ENCODE results near the gene ARHGEF17. TPM values are rescaled to one million over a fixed set of nuclear protein-coding genes. Genes with fewer than 3 reads are reported as not detected.

ARHGEF17 gene
- polyA plus RNA-seq, 4 donors: 68.5 to 110 (median 81.9) TPM

DNA sequence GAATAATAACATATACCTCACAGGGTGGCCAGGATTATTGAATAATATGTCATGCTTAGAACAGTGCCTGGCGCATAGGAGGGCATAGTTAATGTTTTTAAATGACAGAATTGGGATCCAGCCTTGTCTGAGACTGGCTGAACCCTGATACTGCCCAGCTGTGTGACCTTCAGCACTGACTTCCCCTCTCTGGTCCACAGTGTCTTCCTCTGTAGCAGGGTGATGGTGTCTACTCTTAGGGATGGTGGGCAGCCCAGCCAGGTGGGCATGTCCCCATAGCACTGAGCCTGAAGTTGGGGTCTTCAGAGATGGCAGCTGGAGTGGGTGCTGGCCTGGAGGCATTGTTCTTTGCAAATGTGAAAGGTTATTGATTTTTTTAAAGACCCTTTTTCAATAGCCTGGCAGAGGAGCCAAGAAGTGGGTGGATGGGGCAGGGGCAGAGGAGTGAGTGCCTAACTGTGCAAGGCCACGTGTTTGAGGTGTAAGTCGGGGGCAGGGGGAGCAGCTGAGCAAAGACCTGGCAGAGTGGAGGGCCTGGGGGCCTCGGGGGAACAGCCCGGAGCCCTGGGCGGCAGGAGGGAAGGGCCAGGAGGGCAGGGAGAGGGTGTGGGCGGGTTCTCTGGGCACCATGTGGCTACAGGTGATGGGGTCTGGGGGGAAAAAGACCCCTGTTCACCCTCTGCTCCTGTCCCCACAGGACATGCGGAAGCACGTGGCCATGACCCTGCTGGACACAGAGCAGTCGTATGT, 38.3 kb downstream of the ARHGEF17 start:
- DNase-seq (ENCODE audit: low read depth in 4 of 4, low spot score in 3 of 4): no peak

DNA sequence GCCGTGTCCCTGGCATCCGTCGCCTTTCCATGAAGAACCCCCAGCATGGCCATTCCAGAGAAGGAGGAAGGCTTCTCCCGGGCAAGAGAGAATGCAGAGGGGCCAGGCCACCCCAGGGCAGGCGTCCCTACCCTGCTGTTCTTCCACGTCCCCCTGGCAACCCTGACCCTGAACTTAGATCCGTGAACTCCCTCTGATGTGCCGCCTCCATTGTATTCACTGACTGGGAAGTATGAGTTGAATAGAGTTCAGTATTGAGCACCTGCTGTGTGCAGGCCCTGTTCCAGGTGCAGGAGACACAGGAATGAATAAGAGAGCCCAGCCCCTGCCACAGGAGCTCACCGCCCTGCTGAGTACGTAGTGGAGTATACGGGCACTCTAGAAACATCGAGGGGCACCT, 39.0 kb downstream of the ARHGEF17 start:
- no peak for DNase-seq (ENCODE audit: low read depth in 4 of 4, low spot score in 3 of 4)

DNA sequence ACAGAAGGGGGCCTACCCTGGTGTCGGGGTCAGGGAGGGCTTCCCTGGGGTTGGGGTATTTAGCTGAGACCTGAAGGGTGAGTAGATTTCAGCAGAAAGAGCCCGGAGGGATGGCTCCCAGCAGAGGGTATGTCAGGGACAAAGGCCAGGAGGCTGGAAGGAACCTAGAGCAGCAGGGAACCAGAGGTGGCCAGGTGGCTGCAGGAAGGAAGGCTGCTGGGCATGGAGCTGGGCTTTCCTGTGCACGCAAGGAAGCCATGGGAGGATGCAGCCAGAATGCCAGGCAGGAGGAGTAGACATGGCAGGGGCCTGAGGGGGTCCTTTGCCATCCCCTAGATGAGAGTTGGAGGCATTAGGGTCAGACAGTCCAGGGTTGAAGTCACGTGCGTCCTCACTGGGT, 40.8 kb downstream of the ARHGEF17 start:
- no peak for DNase-seq (ENCODE audit: low read depth in 4 of 4, low spot score in 3 of 4)

DNA sequence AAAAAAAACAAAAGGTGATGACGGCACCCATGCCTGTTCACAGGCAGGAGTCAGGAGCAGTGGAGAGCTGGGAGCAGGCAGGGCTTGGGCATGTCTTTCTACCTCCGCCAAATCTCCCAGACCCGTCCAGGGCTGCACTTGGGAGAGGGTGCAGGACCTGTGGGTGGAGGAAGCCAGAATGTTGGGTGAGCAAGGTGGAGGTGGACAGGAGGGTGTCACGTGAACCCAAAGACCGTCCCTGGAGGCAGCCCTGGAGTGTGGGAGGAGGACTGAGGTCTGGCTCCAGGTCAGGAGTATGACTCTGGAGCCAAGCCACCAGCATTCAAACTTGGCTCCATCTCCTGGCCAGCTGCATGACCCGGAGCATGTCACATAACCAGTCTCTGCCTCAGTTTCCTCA, 41.6 kb downstream of the ARHGEF17 start:
- DNase-seq (ENCODE audit: low read depth in 4 of 4, low spot score in 3 of 4): no peak

DNA sequence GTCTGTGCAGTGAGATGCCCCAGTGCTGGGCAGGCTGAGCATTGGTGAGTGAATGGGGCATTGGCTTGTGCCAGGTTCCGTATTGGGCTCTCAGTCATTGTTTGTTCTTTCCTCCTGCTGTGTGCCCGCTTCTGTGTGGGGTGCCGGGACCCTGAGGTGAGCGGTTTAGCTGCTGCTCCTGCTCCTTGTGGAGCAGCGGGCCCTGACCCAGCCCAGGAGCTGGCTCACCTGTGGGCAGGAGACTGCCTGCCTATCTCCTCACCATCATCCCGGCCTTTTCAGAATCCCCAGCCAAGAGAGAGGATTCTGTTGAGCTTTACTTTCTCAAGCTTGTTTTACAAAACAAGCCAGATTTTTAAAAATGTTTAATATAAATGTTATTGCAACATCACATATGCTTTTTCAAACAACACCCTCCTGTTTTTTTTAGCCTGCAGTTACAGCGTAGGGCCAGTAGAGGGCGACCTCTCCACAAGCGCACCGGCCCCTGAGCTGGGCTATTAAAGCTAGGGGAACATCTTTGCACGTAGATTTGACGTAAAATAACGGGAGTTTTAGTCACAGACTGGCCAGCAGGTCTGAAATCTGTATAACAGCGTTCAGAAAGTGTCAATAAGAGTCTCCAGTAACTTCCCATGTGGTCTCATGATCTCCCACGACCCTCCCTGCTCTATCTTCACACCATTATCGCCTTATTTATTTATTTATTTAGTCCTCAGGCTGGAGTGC, 43.0 kb downstream of the ARHGEF17 start:
- DNase-seq (ENCODE audit: low read depth in 4 of 4, low spot score in 3 of 4): no peak

DNA sequence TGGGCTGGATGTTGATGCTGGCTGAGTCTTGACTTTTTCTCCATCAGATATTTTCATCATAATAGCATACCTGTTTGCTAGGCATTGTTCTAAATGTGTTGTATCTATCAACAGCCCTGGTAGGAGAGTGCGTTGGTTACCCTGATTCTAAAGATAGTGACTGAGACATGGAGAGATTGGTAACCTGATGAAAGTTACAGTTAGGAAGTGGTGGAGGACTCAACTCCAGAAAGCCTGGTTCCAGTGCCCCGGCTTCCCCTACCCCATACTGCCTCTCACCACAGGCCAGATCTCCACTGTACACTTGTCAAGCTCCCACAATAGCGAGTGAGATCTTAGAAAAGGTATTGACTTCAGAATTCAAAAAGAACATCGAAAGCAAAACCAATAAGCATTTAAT, 45.3 kb downstream of the ARHGEF17 start:
- no peak for DNase-seq (ENCODE audit: low read depth in 4 of 4, low spot score in 3 of 4)

DNA sequence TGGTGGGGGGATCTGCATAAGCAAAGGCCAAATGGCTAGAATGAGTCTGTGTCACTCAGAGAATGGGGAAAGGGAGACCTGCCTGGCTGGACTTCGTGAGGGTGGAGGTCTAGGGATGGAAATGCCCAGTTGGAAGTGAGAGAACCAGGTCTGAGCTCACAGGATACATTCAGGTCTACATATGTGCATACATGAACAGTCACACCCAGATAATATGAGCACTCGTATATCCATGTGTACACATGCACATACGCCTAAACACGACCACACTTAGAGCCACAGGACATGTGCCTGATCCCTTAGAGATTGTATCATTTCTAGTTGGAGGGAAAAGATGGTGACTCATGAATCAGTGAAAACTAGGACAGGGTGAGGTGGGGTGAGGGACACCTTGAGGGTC, 47.0 kb downstream of the ARHGEF17 start:
- DNase-seq (ENCODE audit: low read depth in 4 of 4, low spot score in 3 of 4): no peak

DNA sequence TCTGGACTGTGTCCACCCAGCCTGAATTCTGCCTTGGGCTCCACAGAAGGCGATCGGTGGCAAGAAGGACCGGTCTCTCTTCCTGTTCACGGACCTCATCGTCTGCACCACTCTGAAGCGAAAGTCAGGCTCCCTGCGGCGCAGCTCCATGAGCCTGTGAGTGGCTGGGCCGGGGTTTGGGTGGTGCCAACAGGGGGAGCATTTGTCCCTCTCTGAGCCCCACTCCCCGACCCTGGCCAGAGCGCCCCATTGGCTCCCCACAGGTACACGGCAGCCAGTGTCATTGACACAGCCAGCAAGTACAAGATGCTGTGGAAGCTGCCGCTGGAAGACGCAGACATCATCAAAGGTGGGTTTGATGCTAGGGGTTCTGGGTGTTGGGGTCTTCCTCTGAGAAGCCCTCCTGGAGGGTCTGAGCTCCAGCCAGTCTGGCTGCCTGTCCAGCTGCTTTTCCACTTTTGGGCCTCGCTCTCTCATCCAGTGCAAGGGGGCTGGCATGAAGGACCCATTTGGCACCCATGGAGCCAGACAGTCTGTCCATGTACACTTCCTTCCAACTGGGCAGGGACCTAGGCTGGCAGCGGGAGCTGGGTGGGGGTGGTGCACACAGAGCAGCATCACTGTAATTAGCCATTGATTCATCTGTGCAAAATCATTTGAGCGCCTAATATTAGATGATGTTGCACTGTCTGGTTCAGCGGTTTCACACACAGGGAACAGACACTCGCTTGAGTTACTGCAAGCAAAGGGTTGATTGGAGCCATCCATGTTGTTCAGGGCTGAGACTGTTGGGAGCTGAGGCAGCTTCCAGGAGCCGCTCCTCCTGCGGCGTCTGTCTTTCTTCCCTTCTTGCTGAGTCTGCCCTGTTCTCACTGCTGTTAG, 49.1 kb downstream of the ARHGEF17 start:
- no peak for DNase-seq (ENCODE audit: low read depth in 4 of 4, low spot score in 3 of 4)

DNA sequence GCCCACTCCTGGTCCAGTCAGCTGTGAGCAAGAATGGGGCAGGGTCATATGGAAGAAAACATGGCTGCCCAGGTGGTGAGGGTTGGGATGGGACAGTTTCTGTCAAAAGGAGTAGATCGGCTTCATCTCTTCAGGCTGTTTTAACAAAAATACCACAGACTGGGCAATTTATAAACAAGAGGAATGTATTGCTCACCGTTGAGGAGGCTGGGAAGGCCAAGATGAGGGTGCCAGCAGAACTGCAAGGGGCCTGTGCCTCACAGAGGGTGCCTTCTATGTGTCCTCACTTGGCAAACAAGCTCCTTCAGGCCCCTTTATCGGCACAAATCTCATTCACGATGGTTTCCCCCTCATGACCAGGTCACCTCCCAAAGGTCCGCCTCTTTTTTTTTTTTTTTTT, 50.0 kb downstream of the ARHGEF17 start:
- DNase-seq (ENCODE audit: low read depth in 4 of 4, low spot score in 3 of 4): no peak

DNA sequence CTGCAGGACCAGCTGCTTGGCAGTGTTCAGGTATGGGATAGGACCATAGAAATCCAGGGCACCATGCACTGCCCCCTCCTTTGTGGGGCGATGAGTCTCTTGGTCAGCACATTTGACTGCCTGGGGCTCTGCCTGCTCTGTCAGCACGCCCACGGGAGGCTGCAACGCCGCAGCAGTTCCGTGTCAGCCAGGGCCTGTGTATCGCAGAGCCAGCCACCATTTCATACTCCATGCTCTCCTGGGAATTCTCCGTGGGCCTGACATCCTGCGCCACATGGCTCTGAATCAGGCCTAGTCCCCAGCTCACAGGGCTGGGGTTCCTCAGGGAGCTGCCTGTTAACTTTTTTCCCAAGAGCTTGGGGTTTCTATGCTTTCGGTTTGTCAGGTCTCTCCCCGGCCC, 51.3 kb downstream of the ARHGEF17 start:
- no peak for DNase-seq (ENCODE audit: low read depth in 4 of 4, low spot score in 3 of 4)

DNA sequence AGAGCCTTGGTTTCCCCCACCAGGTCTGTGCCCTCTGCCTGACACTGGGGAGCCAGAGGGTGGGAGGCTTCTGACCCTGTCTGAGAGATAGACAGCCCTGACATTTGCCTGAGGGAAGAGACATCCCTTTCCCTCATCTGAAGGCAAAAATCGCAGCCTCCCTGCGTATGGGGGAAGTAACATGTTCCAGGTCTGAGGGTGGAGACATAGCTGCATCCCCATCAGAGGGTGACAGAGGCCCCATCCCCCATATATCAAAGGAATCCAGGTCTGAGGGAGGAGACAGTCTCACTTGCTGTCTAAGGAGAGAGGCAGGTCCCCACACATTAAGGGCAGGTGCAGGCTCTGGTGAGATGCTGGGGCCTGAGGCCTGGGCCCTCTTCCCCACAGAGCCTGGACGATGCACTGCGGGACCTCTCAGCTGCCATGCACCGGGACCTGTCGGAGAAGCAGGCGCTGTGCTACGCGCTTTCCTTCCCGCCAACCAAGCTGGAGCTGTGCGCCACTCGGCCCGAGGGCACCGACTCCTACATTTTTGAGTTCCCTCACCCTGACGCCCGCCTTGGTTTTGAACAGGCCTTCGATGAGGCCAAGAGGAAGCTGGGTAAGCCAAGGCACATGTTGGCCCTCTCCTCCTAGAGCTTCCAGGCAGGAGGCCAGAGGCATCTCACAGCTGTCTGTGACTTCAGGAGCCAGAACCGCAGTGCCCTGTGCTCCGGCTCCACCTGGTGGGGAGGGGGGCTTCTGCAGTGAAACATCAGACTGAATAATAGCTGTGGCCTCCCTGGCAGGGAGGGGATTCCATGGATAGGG, 52.1 kb downstream of the ARHGEF17 start:
- no peak for DNase-seq (ENCODE audit: low read depth in 4 of 4, low spot score in 3 of 4)

DNA sequence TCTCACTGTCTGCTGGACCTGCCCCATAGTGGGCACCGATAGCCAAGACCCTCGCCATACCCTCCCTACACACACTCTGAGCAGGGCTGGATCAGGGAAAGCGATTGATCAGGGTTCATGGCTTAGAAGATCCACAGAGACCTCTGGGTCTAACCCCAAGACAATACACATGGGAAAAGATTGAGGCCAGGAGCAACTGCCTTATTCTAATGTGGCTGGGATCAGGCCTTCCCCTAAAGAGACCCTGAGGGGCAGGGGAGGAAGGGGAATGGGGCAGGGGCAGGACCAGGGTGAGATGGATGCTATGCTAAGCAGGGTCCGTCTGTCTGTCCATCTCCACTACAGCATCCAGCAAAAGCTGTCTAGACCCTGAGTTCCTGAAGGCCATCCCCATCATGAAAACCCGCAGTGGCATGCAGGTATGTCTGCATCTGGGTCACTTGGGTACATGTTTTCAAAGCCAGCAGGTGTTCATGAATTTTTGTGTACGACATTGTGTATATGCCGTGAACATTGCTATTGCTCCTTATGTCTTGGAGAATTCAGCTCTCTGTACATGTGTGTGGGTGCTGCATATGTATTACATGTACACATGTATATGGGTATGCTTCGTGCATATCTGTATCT, 52.8 kb downstream of the ARHGEF17 start:
- DNase-seq (ENCODE audit: low read depth in 4 of 4, low spot score in 3 of 4): no peak

DNA sequence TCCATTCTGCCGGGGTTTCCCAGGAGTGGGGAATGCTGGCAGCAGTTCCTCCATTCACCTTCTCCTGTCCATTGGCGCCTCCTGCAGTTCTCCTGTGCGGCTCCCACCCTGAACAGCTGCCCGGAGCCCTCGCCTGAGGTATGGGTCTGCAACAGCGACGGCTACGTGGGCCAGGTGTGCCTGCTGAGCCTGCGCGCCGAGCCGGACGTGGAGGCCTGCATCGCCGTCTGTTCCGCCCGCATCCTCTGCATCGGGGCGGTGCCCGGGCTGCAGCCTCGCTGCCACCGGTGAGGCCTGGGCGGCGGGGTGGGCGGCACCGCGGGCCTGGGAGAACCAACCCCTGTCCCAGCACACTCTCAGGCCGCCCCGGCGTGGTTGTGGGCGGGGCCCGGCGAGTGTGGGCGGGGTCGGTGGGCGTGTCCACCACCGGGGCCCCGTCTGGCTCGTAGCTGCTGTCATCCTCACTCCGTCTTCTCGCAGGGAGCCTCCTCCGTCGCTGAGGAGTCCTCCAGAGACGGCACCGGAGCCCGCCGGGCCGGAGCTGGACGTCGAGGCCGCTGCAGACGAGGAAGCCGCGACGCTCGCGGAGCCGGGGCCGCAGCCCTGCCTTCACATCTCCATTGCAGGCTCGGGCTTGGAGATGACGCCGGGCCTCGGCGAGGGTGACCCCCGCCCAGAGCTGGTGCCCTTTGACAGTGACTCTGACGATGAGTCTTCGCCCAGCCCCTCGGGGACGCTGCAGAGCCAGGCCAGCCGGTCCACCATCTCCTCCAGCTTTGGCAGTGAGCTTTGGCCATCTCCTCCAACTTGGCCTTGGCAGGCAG, 54.1 kb downstream of the ARHGEF17 start:
- no peak for DNase-seq (ENCODE audit: low read depth in 4 of 4, low spot score in 3 of 4)

DNA sequence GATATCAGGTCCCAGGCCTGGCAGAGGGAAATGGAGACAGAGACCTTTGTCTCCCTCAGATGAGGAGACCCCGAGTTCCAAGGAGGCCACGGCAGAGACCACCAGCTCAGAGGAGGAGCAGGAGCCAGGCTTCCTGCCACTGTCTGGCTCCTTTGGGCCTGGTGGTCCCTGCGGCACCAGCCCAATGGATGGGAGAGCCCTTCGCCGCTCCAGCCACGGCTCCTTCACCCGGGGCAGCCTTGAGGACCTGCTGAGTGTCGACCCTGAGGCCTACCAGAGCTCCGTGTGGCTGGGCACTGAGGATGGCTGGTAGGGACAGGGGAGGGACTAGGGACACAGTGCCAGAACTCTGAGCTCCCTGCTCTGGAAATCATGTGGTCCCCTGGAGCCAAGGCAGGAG, 55.1 kb downstream of the ARHGEF17 start:
- DNase-seq (ENCODE audit: low read depth in 4 of 4, low spot score in 3 of 4): no peak

DNA sequence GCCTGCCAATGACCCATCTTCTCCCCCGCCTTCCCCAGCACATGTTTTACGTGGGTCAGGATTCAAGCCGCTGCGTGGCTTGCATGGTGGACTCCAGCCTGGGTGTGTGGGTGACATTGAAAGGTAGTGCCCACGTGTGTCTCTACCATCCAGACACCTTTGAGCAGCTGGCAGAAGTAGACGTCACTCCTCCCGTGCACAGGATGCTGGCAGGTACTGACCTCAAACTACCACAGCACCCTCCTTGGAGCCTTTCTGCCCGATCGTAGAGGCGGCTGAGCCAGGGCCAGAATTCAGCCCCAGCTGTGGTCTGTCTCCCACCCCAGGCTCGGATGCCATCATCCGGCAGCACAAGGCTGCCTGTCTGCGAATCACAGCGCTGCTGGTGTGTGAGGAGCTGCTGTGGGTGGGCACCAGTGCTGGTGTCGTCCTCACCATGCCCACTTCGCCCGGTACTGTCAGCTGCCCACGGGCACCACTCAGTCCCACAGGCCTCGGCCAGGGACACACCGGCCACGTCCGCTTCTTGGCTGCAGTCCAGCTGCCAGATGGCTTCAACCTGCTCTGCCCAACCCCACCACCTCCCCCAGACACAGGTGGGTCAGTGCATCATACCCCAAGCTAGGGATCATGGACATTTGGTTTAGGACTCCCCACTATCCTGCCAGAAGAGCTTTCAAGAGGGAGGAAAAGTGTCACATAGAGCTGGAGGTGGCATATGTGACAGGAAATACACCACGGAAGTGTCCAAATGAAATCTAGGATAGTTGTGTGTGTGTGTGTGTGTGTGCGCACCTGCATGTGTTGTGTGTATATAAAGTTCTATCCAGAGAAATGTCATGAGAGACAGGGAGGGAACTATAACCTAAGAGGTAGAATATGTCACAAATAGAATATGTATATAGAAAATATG, 57.5 kb downstream of the ARHGEF17 start:
- no peak for DNase-seq (ENCODE audit: low read depth in 4 of 4, low spot score in 3 of 4)

DNA sequence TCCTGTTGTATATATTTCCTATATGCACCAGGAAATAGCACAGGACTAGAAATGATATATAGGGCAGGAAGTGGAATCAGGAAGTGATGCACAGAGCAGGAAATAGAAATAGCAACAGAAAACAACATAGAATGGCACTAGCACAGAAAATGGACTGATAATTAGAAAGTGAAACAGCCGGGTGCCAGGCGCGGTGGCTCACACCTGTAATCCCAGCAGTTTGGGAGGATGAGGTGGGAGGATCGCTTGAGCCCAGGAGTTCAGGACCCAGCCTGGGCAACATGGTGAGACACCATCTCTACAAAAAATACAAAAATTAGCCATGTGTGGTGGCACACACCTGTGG, 58.2 kb downstream of the ARHGEF17 start:
- no peak for DNase-seq (ENCODE audit: low read depth in 4 of 4, low spot score in 3 of 4)

DNA sequence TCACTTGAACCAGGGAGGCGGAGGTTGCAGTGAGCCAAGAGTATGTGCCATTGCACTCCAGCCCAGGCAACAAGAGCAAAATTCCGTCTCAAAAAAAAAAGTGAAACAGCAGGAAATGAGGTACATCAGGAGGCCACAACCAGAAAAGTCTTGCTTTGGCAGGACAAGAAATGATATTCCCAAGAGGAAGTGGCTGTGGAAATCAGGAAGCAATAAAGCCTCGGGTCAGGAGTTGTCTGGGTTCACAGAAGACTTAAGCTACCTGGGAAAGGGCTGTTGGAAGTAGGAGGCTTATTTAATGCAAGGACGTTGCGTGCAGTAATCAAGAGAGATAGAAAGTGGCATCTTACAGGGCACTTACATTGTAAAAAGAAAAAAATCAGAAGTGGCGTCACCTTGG, 58.9 kb downstream of the ARHGEF17 start:
- no peak for DNase-seq (ENCODE audit: low read depth in 4 of 4, low spot score in 3 of 4)

DNA sequence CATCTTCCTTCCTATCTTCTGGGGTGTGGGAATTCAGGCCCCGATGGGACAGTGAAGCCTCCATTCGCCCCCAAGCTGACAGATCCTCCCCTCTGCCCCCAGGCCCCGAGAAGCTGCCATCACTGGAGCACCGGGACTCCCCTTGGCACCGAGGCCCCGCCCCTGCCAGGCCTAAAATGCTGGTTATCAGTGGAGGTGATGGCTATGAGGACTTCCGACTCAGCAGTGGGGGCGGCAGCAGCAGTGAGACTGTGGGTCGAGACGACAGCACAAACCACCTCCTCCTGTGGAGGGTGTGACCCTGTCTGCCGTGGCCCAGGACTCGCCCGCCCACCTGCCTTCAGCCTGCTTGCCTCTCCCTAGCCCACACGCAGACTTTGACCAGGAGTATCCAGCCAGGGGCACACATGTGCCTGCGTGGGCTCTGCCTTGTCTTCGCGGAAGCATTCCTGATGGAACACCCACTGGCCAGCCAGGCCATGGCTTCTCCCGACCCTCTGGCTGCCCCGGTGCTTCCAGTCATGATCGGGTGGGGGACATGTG, 59.5 kb downstream of the ARHGEF17 start:
- DNase-seq (ENCODE audit: low read depth in 4 of 4, low spot score in 3 of 4): no peak

Data from left renal pelvis (tissue), 4 donors.